Loucy (cell line): ENCODE results near the gene UQCR11.
A peak's percentile ranks its signal among the peaks of the same experiment; 100 is the strongest.

Source experiments
- H2AFZ ChIP-seq: fragments of 200-600 bp; sonication (generic); 2 replicates; pipeline ENCODE4 v1.6.0; 2016; ENCODE audit warnings: antibody characterized with exemption, mild to moderate bottlenecking, low read length, moderate library complexity
- H3F3A ChIP-seq: fragments of 200-600 bp; 2 replicates; pipeline ENCODE4 v1.6.0; 2016; ENCODE audit warnings: antibody characterized with exemption, low read depth, mild to moderate bottlenecking
- H3K27me3 ChIP-seq: fragments of 200-600 bp; sonication (generic); 2 replicates; pipeline ENCODE4 v1.6.1; 2014; ENCODE audit warnings: low read length, mild to moderate bottlenecking; ENCODE audit not compliant: insufficient read depth, poor library complexity, severe bottlenecking
- H3K36me3 ChIP-seq: fragments of 200-600 bp; sonication (generic); 2 replicates; pipeline ENCODE4 v1.6.1; 2016; ENCODE audit warnings: low read length; ENCODE audit not compliant: insufficient read depth
- H3K4me1 ChIP-seq: fragments of 200-600 bp; sonication (generic); 2 replicates; pipeline ENCODE4 v1.5.1; 2014; ENCODE audit warnings: low read length, mild to moderate bottlenecking; ENCODE audit not compliant: insufficient read depth, poor library complexity, severe bottlenecking
- H3K4me2 ChIP-seq: fragments of 200-600 bp; sonication (generic); 2 replicates; pipeline ENCODE4 v1.6.0; 2014; ENCODE audit warnings: antibody characterized with exemption, low read length, low read depth, mild to moderate bottlenecking; ENCODE audit not compliant: poor library complexity, severe bottlenecking
- H3K4me3 ChIP-seq: fragments of 200-600 bp; sonication (generic); 2 replicates; pipeline ENCODE4 v1.5.1; 2014; ENCODE audit warnings: low read length, mild to moderate bottlenecking, mixed read lengths; ENCODE audit not compliant: poor library complexity, severe bottlenecking
- H3K79me2 ChIP-seq: fragments of 200-600 bp; sonication (generic); 2 replicates; pipeline ENCODE4 v1.6.1; 2014; ENCODE audit warnings: low read length; ENCODE audit not compliant: insufficient read depth
- H3K9ac ChIP-seq: fragments of 200-600 bp; sonication (generic); 2 replicates; pipeline ENCODE4 v1.6.0; 2014; ENCODE audit warnings: mild to moderate bottlenecking, low read depth, low read length, moderate library complexity; ENCODE audit not compliant: poor library complexity, severe bottlenecking
- H3K9me2 ChIP-seq: fragments of 200-600 bp; sonication (generic); replicated peaks from 2 replicates; pipeline ENCODE4 v1.6.1; 2016; ENCODE audit warnings: low read depth, low read length, mixed read lengths
- H3K9me3 ChIP-seq: fragments of 200-600 bp; sonication (generic); 2 replicates; pipeline ENCODE4 v1.6.1; 2014; ENCODE audit warnings: mild to moderate bottlenecking, antibody characterized with exemption, low read length, low read depth; ENCODE audit not compliant: insufficient read depth
- H4K20me1 ChIP-seq: fragments of 200-600 bp; sonication (generic); 2 replicates; pipeline ENCODE4 v1.6.0; 2014; ENCODE audit warnings: antibody characterized with exemption, low read length, mild to moderate bottlenecking; ENCODE audit not compliant: insufficient read depth, poor library complexity, severe bottlenecking
- EZH2phosphoT487 ChIP-seq: fragments of 200-600 bp; IDR thresholded peaks from 2 replicates; pipeline ENCODE4 v1.6.1; 2018; ENCODE audit warnings: antibody characterized with exemption, mild to moderate bottlenecking, moderate library complexity, borderline replicate concordance
- TF ChIP-seq, protein P1 (sequence below): fragments of 200-600 bp; sonication (generic); conservative IDR thresholded peaks from 2 replicates; pipeline ENCODE4 v1.5.1; 2014; ENCODE audit warnings: mild to moderate bottlenecking, antibody characterized with exemption, low read length

UQCR11 gene

DNA sequence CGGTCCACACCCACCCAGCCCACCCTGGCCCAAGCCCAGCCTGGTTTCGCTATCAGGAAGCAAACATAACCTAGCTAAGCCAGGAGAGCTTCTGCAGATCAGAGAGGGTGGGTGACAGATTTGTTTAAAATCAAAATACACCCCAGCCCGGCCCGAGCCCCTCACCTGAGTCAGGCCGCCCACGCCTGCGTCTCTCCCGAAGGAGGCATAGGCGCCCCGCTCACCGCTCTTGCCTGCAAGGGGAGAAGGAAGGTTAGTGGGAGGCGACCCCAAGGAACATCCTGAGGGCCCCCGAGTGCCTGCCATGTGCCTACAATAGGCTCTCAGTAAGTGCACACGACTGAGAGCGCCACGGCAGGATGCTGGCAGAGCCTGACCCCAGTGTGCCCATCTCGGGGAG is 21.9 kb upstream of the UQCR11 start:
- Histone ChIP-seq H3K4me2 (no peak overlapping the region), H3K4me3 (no peak overlapping the region), H3K79me2 (peaks cover 16% of the 10 kb centered on the region; the same call in 1 of the 2 replicates), H4K20me1 (peaks cover 27% of the 10 kb centered on the region), H3K9me2 (no peaks in the 10 kb centered on the region), H2AFZ (no peak overlapping the region), H3K27me3 (no peaks in the 10 kb centered on the region), H3K36me3 (peaks cover 67% of the 10 kb centered on the region; the same call in 1 of the 2 replicates), H3K9me3 (no peaks in the 10 kb centered on the region), H3F3A (no peaks in the 10 kb centered on the region), H3K9ac (no peak overlapping the region), H3K4me1 (no peaks in the 10 kb centered on the region)
- TF ChIP-seq, protein P1, sequence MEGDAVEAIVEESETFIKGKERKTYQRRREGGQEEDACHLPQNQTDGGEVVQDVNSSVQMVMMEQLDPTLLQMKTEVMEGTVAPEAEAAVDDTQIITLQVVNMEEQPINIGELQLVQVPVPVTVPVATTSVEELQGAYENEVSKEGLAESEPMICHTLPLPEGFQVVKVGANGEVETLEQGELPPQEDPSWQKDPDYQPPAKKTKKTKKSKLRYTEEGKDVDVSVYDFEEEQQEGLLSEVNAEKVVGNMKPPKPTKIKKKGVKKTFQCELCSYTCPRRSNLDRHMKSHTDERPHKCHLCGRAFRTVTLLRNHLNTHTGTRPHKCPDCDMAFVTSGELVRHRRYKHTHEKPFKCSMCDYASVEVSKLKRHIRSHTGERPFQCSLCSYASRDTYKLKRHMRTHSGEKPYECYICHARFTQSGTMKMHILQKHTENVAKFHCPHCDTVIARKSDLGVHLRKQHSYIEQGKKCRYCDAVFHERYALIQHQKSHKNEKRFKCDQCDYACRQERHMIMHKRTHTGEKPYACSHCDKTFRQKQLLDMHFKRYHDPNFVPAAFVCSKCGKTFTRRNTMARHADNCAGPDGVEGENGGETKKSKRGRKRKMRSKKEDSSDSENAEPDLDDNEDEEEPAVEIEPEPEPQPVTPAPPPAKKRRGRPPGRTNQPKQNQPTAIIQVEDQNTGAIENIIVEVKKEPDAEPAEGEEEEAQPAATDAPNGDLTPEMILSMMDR, result no peak

DNA sequence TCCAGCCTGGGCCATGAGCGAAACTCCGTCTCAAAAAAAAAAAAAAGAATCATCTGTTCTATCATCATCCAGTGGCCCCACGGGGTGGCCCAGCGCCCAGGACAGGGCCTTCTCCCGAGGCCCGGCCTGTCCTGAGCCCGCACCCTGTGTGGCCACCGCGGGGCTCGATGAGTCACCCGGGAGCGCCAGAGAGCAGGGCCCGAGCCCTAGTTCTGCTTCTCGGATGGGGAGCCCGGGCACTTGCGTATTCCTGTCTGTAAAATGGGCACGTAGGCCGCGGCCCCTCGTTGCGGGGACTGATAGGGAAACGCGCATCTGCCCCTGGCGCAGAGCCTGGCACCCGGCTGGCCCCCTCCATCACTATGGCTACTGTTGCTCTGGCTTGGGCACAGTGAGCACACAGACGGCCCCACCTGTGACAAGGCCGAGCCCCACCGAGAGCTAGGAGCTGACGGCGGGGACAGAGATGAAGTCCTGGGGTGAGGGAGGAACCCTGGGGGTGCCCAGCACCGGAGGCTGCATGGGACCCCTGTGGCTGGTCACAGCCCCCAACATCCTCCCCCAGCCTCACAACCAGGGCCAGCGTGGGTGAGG is 21.3 kb upstream of the UQCR11 start:
- Histone ChIP-seq H3K9me2 (no peaks in the 10 kb centered on the region), H4K20me1 (peaks cover 27% of the 10 kb centered on the region), H3K4me1 (no peaks in the 10 kb centered on the region), H3K27me3 (no peaks in the 10 kb centered on the region), H3F3A (no peaks in the 10 kb centered on the region), H3K79me2 (peaks cover 14% of the 10 kb centered on the region; the same call in 1 of the 2 replicates), H3K36me3 (peaks cover 67% of the 10 kb centered on the region; the same call in 1 of the 2 replicates), H3K4me3 (no peak overlapping the region), H3K4me2 (no peak overlapping the region), H3K9me3 (no peaks in the 10 kb centered on the region), H3K9ac (no peak overlapping the region), H2AFZ (no peak overlapping the region)
- TF ChIP-seq EZH2phosphoT487, result no peak
- TF ChIP-seq, protein P1, result no peak

DNA sequence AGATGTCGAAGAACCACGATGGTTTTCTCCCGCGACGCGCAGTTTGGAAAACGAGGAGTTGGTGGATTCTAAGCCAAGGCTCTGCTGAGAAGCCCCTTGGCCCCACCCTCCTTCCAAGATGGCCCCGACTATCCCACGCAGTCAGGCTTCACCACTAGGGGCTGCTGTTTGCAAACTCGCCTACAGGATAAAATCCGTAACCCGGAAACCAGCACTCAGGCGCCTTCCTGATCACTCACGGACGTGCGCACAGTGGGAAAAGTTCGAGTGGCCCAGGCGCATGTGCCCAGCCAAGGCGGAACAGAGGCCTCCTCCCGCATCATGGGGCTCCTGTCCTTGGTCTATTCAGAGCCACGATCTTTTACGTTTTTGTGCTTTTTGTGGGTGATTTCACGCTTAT is 19.2 kb upstream of the UQCR11 start:
- Histone ChIP-seq H3K9me3 (no peaks in the 10 kb centered on the region), H3K36me3 (peaks cover 71% of the 10 kb centered on the region; the same call in 1 of the 2 replicates), H3K9me2 (no peaks in the 10 kb centered on the region), H3K4me2 (no peak overlapping the region), H3K4me3 (no peak overlapping the region), H3K27me3 (no peaks in the 10 kb centered on the region), H2AFZ (no peak overlapping the region), H3K79me2 (peaks cover 2% of the 10 kb centered on the region; the same call in 1 of the 2 replicates), H3K4me1 (no peaks in the 10 kb centered on the region), H4K20me1 (peaks cover 18% of the 10 kb centered on the region), H3F3A (no peaks in the 10 kb centered on the region), H3K9ac (no peak overlapping the region)
- no peak for TF ChIP-seq EZH2phosphoT487
- TF ChIP-seq, protein P1, result peak; percentile 73
